Karpas-422 (cell line): ENCODE measurements around the gene C1orf159. TPM values are rescaled to one million over a fixed set of nuclear protein-coding genes. Genes with fewer than 3 reads are reported as not detected.

Source experiments
- DNase-seq: peaks from one replicate; pipeline ENCODE4 v3.0.0-alpha.2; 2015
- H2AFZ ChIP-seq: fragments of 200-600 bp; sonication (generic); 2 replicates; pipeline ENCODE4 v1.6.1; 2014; ENCODE audit warnings: antibody characterized with exemption, low read length, mixed read lengths
- H3K27ac ChIP-seq: fragments of 200-600 bp; sonication (generic); 2 replicates; pipeline ENCODE4 v1.5.1; 2014; ENCODE audit warnings: mild to moderate bottlenecking, low read length, moderate library complexity
- H3K27me3 ChIP-seq: fragments of 200-600 bp; sonication (generic); 2 replicates; pipeline ENCODE4 v1.6.1; 2014; ENCODE audit warnings: low read length, mixed read lengths
- H3K36me3 ChIP-seq: fragments of 200-600 bp; sonication (generic); 2 replicates; pipeline ENCODE4 v1.6.1; 2014; ENCODE audit warnings: low read length, mixed read lengths; ENCODE audit not compliant: insufficient read depth
- H3K4me1 ChIP-seq: fragments of 200-600 bp; sonication (generic); 2 replicates; pipeline ENCODE4 v1.6.1; 2014; ENCODE audit warnings: mild to moderate bottlenecking, low read length, mixed read lengths
- H3K4me2 ChIP-seq: fragments of 200-600 bp; sonication (generic); 2 replicates; pipeline ENCODE4 v1.6.1; 2014; ENCODE audit warnings: low read length, low read depth, mild to moderate bottlenecking; ENCODE audit not compliant: poor library complexity, severe bottlenecking
- H3K4me3 ChIP-seq: fragments of 200-600 bp; sonication (generic); 2 replicates; pipeline ENCODE4 v1.5.1; 2014; ENCODE audit warnings: mild to moderate bottlenecking, antibody characterized with exemption, low read length, mixed read lengths
- H3K79me2 ChIP-seq: fragments of 200-600 bp; sonication (generic); 2 replicates; pipeline ENCODE4 v1.6.1; 2014; ENCODE audit warnings: mild to moderate bottlenecking, low read length, mixed read lengths
- H3K9ac ChIP-seq: fragments of 200-600 bp; sonication (generic); 2 replicates; pipeline ENCODE4 v1.6.0; 2014; ENCODE audit warnings: low read length
- H3K9me2 ChIP-seq: fragments of 200-600 bp; sonication (generic), shearing (Covaris generic); replicated peaks from 2 replicates; pipeline ENCODE4 v1.6.0; 2014; ENCODE audit warnings: mild to moderate bottlenecking, low read length, moderate library complexity; ENCODE audit not compliant: insufficient read depth
- H3K9me3 ChIP-seq: fragments of 300-700, 200-600 bp; sonication (generic); 2 replicates; pipeline ENCODE4 v1.6.1; 2014; ENCODE audit warnings: low read length, mixed read lengths
- H4K20me1 ChIP-seq: fragments of 200-600 bp; sonication (generic); 2 replicates; pipeline ENCODE4 v1.6.1; 2014; ENCODE audit warnings: mild to moderate bottlenecking, antibody characterized with exemption, low read length, low read depth; ENCODE audit not compliant: insufficient read depth
- total RNA-seq: library from RNA; depleted of rRNA; stranded (reverse); fragments of >200 nt; shearing (Covaris generic); gene quantifications from 2 replicates; pipeline ENCODE4 v1.2.3, GENCODE V29; 2014; ENCODE audit warnings: low replicate concordance; rRNA removed

C1orf159 gene
- total RNA-seq, 1 experiment from 2014 or later, result 10.2 TPM

DNA sequence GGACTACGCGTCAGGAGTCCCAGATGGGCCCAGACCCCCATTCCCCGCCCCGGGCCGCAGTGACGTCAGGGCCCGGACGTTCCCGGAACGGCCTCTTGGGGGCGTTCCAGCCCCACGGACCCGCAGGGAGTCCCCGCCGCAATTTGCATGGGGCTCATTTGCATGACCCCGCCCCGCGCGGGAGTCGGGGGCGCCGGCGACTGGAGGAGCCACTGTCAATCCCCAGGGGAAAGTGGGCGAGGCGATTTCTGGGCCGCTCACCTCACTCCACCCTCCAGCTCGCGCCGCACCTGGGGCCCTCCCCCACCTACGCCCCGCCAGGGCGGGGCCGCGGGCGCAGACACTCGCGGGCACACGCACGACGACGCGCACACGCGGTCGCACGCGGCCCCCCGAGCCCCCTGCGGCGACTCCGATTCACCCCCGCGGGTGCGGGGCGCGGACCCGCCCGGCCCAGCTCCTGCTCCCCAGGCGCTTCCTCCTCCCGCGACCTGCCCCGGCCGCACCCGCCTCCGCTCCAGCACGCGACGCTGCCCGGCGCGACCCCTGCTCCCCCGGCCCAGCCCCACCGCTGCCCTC lies 82.8 kb downstream of the C1orf159 start:
- DNase-seq, result peak; percentile 98
- peaks cover 34% of the 10 kb centered on the region; the same call in 1 of the 2 replicates for H4K20me1 ChIP-seq
- peak overlapping the region; percentile 61 for H3K4me2 ChIP-seq
- H3K9me2 ChIP-seq, result no peaks in the 10 kb centered on the region
- H3K27ac ChIP-seq, result no peak overlapping the region
- H3K9me3 ChIP-seq, result no peaks in the 10 kb centered on the region
- no peaks in the 10 kb centered on the region for H3K27me3 ChIP-seq
- H3K4me1 ChIP-seq, result peaks cover 14% of the 10 kb centered on the region
- H3K4me3 ChIP-seq, result peak overlapping the region; percentile 51; the same call in 1 of the 2 replicates
- H3K79me2 ChIP-seq, result no peaks in the 10 kb centered on the region
- no peaks in the 10 kb centered on the region for H3K36me3 ChIP-seq
- H3K9ac ChIP-seq, result peak overlapping the region; percentile 35
- H2AFZ ChIP-seq, result no peak overlapping the region

GRCh38 chr1:1032424-1032823 lies 83.5 kb downstream of the C1orf159 start:
- H3K9me3 ChIP-seq, result no peaks in the 10 kb centered on the region
- H3K36me3 ChIP-seq, result no peaks in the 10 kb centered on the region
- no peaks in the 10 kb centered on the region for H3K27me3 ChIP-seq
- no peak overlapping the region for H2AFZ ChIP-seq
- peaks cover 27% of the 10 kb centered on the region; the same call in 1 of the 2 replicates for H4K20me1 ChIP-seq
- H3K4me3 ChIP-seq, result no peak overlapping the region; the same call in 1 of the 2 replicates
- DNase-seq, result no peak
- no peak overlapping the region for H3K27ac ChIP-seq
- peaks cover 14% of the 10 kb centered on the region for H3K4me1 ChIP-seq
- H3K9me2 ChIP-seq, result no peaks in the 10 kb centered on the region
- H3K9ac ChIP-seq, result no peak overlapping the region
- H3K79me2 ChIP-seq, result no peaks in the 10 kb centered on the region
- peak overlapping the region; percentile 44 for H3K4me2 ChIP-seq

Other genes with a start within 250 kb of the C1orf159 start
- not detected in 2 replicates for gene SAMD11, start 192.2 kb downstream of the C1orf159 start, total RNA-seq
- 32.5 and 63.5 TPM in 2 replicates for gene NOC2L, start 156.8 kb downstream of the C1orf159 start, total RNA-seq
- 13.9 and 21.2 TPM in 2 replicates for gene KLHL17, start 155.5 kb downstream of the C1orf159 start, total RNA-seq
- gene PLEKHN1, start 149.6 kb downstream of the C1orf159 start, total RNA-seq, result 0.72 TPM in 1 of 2 replicates, not detected in the other
- not detected in 2 replicates for gene PERM1, start 134.0 kb downstream of the C1orf159 start, total RNA-seq
- not detected in 2 replicates for gene HES4, start 116.0 kb downstream of the C1orf159 start, total RNA-seq
- 102 and 127 TPM in 2 replicates for gene ISG15, start 102.6 kb downstream of the C1orf159 start, total RNA-seq
- 2.4 and 8.4 TPM in 2 replicates for gene AGRN, start 96.0 kb downstream of the C1orf159 start, total RNA-seq
- gene RNF223, start 41.8 kb downstream of the C1orf159 start, total RNA-seq, result not detected in 2 replicates
- gene TTLL10, start 57.8 kb upstream of the C1orf159 start, total RNA-seq, result 0.18 TPM in 1 of 2 replicates, not detected in the other
- gene TNFRSF18, start 90.5 kb upstream of the C1orf159 start, total RNA-seq, result 0.30 and 0.90 TPM in 2 replicates
- gene TNFRSF4, start 98.1 kb upstream of the C1orf159 start, total RNA-seq, result not detected in 2 replicates
- 25.6 and 42.0 TPM in 2 replicates for gene SDF4, start 115.9 kb upstream of the C1orf159 start, total RNA-seq
- 8.6 and 17.7 TPM in 2 replicates for gene B3GALT6, start 116.1 kb upstream of the C1orf159 start, total RNA-seq
- 2.2 and 2.5 TPM in 2 replicates for gene C1QTNF12, start 130.6 kb upstream of the C1orf159 start, total RNA-seq
- gene UBE2J2, start 157.8 kb upstream of the C1orf159 start, total RNA-seq, result 46.1 and 59.3 TPM in 2 replicates
- 1.2 and 1.4 TPM in 2 replicates for gene SCNN1D, start 164.3 kb upstream of the C1orf159 start, total RNA-seq
- 28.1 and 94.6 TPM in 2 replicates for gene ACAP3, start 191.8 kb upstream of the C1orf159 start, total RNA-seq
- gene PUSL1, start 192.5 kb upstream of the C1orf159 start, total RNA-seq, result 14.9 and 45.1 TPM in 2 replicates
- gene INTS11, start 208.6 kb upstream of the C1orf159 start, total RNA-seq, result 69.8 and 168 TPM in 2 replicates
- 35.0 and 74.7 TPM in 2 replicates for gene CPTP, start 208.7 kb upstream of the C1orf159 start, total RNA-seq
- 49.2 and 82.6 TPM in 2 replicates for gene TAS1R3, start 215.2 kb upstream of the C1orf159 start, total RNA-seq
- gene DVL1, start 233.3 kb upstream of the C1orf159 start, total RNA-seq, result 36.0 and 104 TPM in 2 replicates
- gene MXRA8, start 242.5 kb upstream of the C1orf159 start, total RNA-seq, result not detected in 2 replicates